ENCODE results near the gene CCDC157.

GRCh38 chr22:30370641-30371230 is 13.9 kb downstream of the CCDC157 start:
- TF ChIP-seq CTCF (IDR thresholded peaks at IDR 0.05) (no peak), POLR2A (IDR thresholded peaks at IDR 0.05) (no peak)
